Measurements from ENCODE around the gene TMTC1. TPM values are rescaled to one million over a fixed set of nuclear protein-coding genes. Genes with fewer than 3 reads are reported as not detected.

The TMTC1 gene
- total RNA-seq, 1 donor from 2014 or later = 35.3 TPM

GRCh38 chr12:29660847-29661246 is 122.9 kb downstream of the TMTC1 start:
- H3K4me1 Mint-ChIP-seq (ENCODE audit: unreplicated experiment) = peaks cover 3% of the 10 kb centered on the region
- H3K4me3 Mint-ChIP-seq (ENCODE audit: unreplicated experiment) = no peak overlapping the region
- H3K9me3 Mint-ChIP-seq (ENCODE audit: unreplicated experiment) = no peaks in the 10 kb centered on the region
- DNase-seq (ENCODE audit: extremely low spot score, unreplicated experiment) = no peak
- H3K36me3 Mint-ChIP-seq (ENCODE audit: unreplicated experiment) = peaks cover 29% of the 10 kb centered on the region
- H3K27me3 Mint-ChIP-seq (ENCODE audit: unreplicated experiment) = no peaks in the 10 kb centered on the region
- no peak overlapping the region for H3K27ac Mint-ChIP-seq (ENCODE audit: unreplicated experiment)
- TF ChIP-seq, protein P1, sequence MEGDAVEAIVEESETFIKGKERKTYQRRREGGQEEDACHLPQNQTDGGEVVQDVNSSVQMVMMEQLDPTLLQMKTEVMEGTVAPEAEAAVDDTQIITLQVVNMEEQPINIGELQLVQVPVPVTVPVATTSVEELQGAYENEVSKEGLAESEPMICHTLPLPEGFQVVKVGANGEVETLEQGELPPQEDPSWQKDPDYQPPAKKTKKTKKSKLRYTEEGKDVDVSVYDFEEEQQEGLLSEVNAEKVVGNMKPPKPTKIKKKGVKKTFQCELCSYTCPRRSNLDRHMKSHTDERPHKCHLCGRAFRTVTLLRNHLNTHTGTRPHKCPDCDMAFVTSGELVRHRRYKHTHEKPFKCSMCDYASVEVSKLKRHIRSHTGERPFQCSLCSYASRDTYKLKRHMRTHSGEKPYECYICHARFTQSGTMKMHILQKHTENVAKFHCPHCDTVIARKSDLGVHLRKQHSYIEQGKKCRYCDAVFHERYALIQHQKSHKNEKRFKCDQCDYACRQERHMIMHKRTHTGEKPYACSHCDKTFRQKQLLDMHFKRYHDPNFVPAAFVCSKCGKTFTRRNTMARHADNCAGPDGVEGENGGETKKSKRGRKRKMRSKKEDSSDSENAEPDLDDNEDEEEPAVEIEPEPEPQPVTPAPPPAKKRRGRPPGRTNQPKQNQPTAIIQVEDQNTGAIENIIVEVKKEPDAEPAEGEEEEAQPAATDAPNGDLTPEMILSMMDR (IDR thresholded peaks at IDR 0.05) = no peak

DNA sequence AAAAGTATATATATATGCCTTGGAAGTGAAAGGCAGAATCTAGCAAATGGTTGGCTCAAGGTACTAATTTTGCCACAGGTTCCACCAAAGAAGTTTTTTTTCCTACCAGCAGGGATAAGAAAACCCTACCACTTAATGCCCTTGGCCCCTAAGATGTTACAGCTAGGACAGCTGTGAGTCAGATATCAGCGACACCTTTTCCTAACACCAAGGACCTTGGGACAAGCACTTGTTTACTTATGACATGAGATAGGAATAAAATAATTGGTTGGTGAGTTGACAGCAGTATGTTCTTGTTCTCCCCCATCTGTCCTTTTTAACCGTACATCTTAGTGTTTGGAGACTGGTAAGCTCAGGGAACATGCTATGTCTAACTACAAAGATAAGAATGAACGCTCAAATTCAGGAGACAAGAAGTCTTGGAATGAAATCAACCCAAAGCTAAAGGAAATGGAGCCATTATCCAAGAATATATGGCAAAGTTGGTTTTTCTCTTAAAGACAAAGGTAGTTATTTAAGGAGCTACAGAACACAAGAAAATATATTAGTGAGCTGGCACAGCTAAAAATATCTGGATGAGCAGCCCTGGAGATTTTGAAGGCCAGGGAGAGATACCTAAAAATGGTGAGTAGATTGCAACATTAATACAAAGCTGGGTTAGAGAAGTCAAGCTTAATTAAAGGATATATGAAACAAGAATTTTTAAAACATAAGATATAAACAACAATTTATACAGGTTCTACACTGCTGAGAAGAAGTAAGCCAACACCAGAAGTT is 126.8 kb downstream of the TMTC1 start:
- Mint-ChIP-seq H3K36me3 (ENCODE audit: unreplicated experiment) (peaks cover 46% of the 10 kb centered on the region), H3K9me3 (ENCODE audit: unreplicated experiment) (peaks cover 8% of the 10 kb centered on the region), H3K4me3 (ENCODE audit: unreplicated experiment) (no peak overlapping the region), H3K27me3 (ENCODE audit: unreplicated experiment) (no peaks in the 10 kb centered on the region), H3K4me1 (ENCODE audit: unreplicated experiment) (no peaks in the 10 kb centered on the region), H3K27ac (ENCODE audit: unreplicated experiment) (no peak overlapping the region)
- no peak for DNase-seq (ENCODE audit: extremely low spot score, unreplicated experiment)
- TF ChIP-seq, protein P1 (IDR thresholded peaks at IDR 0.05) = no peak

GRCh38 chr12:29655861-29656260 is 127.9 kb downstream of the TMTC1 start:
- DNase-seq (ENCODE audit: extremely low spot score, unreplicated experiment) = no peak
- TF ChIP-seq, protein P1 (IDR thresholded peaks at IDR 0.05) = no peak
- no peak overlapping the region for H3K4me3 Mint-ChIP-seq (ENCODE audit: unreplicated experiment)
- no peak overlapping the region for H3K27ac Mint-ChIP-seq (ENCODE audit: unreplicated experiment)
- peaks cover 50% of the 10 kb centered on the region for H3K36me3 Mint-ChIP-seq (ENCODE audit: unreplicated experiment)
- no peaks in the 10 kb centered on the region for H3K27me3 Mint-ChIP-seq (ENCODE audit: unreplicated experiment)
- H3K9me3 Mint-ChIP-seq (ENCODE audit: unreplicated experiment) = peaks cover 8% of the 10 kb centered on the region
- H3K4me1 Mint-ChIP-seq (ENCODE audit: unreplicated experiment) = no peaks in the 10 kb centered on the region

- H3K27ac Mint-ChIP-seq (ENCODE audit: unreplicated experiment) = no peak overlapping the region
- H3K9me3 Mint-ChIP-seq (ENCODE audit: unreplicated experiment) = peaks cover 8% of the 10 kb centered on the region
- DNase-seq (ENCODE audit: extremely low spot score, unreplicated experiment) = no peak
- no peak overlapping the region for H3K4me3 Mint-ChIP-seq (ENCODE audit: unreplicated experiment)
- H3K36me3 Mint-ChIP-seq (ENCODE audit: unreplicated experiment) = peaks cover 54% of the 10 kb centered on the region
- TF ChIP-seq, protein P1 (IDR thresholded peaks at IDR 0.05) = no peak
- no peaks in the 10 kb centered on the region for H3K27me3 Mint-ChIP-seq (ENCODE audit: unreplicated experiment)
- H3K4me1 Mint-ChIP-seq (ENCODE audit: unreplicated experiment) = no peaks in the 10 kb centered on the region
Measured at GRCh38 chr12:29653286-29653685, 130.5 kb downstream of the TMTC1 start.

GRCh38 chr12:29650371-29650770 is 133.4 kb downstream of the TMTC1 start:
- Mint-ChIP-seq H3K9me3 (ENCODE audit: unreplicated experiment) (peaks cover 8% of the 10 kb centered on the region), H3K27me3 (ENCODE audit: unreplicated experiment) (no peaks in the 10 kb centered on the region), H3K4me3 (ENCODE audit: unreplicated experiment) (no peak overlapping the region), H3K36me3 (ENCODE audit: unreplicated experiment) (peaks cover 50% of the 10 kb centered on the region), H3K27ac (ENCODE audit: unreplicated experiment) (no peak overlapping the region), H3K4me1 (ENCODE audit: unreplicated experiment) (no peaks in the 10 kb centered on the region)
- no peak for DNase-seq (ENCODE audit: extremely low spot score, unreplicated experiment)
- TF ChIP-seq, protein P1 (IDR thresholded peaks at IDR 0.05) = no peak

Measured in osteocyte (in vitro differentiated cells).